ENCODE data around the gene CNR2.

DNA sequence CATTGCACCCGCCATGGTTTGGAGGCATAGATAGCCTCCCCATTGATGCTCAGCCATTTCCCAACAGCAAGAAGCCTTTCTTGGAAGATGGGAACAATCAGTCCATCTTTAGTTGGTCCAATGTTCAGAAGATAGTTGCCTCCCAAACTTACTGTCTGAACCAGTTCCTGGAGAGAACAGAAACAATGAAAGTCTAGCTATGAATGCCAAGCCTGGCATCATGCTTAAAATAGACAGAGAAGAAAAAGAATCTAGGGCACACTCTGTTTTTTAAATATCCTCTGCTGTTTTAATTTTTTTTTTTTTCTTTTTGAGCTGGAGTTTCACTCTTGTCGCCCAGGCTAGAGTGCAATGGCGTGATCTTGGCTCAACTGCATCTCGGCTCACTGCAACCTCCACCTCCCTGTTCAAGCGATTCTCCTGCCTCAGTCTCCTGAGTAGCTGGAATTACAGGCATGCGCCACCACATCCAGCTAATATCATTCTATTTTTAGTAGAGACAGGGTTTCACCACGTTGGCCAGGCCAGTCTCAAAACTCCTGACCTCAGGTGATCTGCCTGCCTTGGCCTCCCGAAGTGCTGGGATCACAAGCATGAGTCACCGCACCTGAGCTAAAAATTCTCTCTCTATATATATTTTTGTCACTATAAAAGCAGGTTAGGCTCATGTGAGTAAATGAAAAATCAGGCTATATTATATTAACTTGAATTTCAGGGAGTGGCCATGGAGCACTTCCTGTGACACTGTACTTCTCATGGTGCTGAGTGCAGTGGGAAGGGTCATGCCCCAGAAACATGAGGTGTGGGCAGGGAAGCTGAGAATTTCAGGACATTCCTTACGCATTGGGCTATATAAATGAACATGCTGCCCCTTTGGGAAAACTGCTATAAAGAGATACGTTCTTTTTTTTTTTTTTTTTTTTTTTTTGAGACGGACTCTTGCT is 64.2 kb downstream of the CNR2 start:
- TF ChIP-seq, protein P1, sequence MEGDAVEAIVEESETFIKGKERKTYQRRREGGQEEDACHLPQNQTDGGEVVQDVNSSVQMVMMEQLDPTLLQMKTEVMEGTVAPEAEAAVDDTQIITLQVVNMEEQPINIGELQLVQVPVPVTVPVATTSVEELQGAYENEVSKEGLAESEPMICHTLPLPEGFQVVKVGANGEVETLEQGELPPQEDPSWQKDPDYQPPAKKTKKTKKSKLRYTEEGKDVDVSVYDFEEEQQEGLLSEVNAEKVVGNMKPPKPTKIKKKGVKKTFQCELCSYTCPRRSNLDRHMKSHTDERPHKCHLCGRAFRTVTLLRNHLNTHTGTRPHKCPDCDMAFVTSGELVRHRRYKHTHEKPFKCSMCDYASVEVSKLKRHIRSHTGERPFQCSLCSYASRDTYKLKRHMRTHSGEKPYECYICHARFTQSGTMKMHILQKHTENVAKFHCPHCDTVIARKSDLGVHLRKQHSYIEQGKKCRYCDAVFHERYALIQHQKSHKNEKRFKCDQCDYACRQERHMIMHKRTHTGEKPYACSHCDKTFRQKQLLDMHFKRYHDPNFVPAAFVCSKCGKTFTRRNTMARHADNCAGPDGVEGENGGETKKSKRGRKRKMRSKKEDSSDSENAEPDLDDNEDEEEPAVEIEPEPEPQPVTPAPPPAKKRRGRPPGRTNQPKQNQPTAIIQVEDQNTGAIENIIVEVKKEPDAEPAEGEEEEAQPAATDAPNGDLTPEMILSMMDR (IDR thresholded peaks at IDR 0.05; ENCODE audit: insufficient read depth, low read depth, low read length), result no peak
- TF ChIP-seq EZH2 (IDR thresholded peaks at IDR 0.05; ENCODE audit: insufficient read depth, low read length), result no peak

Data from astrocyte (in vitro differentiated cells and primary cell).